ENCODE results near the gene CAND2.
A peak's percentile ranks its signal among the peaks of the same experiment; 100 is the strongest.

The CAND2 gene

DNA sequence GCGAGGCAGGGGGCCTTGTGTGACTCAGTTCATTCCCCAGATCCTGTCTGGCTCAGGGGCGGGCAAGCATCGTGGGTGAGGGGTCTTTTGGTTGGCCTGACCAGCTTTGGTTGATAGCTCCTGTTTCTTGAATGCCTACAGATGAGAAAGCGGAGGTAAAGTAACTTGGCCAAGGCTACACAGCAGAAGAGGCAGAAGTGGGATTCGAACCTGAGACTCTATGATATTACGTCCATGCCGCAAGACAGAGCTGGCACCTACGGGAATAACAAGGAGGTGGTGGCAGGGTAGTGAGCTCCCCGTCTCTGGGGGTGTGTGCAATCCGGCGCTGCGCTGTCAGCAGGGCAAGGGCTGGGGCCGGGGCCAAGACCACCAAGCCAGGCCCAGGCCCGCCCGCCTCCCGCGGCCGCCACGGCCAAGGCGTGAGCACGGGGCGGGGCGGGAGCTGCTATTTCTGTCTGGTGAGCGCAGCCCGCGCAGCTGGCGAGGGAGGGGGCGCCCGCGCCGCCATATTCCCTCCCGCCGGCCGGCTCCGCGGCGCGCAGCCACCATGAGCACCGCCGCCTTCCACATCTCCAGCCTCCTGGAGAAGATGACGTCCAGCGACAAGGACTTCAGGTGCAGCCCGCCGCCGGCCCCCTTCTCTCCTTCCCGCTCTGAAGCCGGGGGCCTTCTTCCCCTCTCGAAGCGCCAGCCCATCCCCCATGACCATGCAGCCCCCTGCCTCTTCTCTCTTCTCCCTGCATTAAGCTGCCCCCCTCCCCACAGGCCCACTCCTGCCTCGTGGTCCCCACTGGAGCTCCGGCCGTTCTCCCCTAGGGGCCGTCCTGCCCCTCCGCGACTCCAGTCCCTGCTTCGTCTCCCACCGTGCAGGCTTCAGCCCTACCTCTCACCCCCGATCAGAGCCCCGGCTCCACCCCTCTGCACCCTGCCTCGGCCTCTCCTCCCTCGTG lies at the start of gene CAND2:
CAND2 (plus strand) TSS at position 510 of the 953 bp plus-strand sequence; CDS start at position 551, 41 bp downstream.
- peak in 1 of 3 donors; percentile 15 for DNase-seq (ENCODE audit: low read depth in 3 of 3)

DNA sequence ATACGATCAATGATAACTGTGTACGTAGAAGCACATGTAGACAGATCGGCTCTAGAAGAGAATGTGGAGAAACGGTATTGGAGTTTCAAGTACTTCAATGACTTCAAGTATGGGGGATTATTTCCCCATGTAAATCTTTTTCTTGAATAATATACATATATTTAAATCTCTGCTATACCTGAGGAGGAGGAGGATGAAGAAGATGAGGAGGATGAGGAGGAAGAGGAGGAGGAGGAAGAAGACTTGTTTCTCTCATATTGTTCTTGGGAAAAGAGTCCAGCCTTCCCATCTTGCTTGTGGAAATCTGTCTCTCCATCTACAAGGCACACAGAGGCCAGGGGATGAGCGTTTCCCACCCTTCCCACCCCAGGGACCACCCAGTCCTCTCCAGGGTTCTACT lies 48.0 kb upstream of the CAND2 start:
- DNase-seq (ENCODE audit: low read depth in 3 of 3) = no peak

DNA sequence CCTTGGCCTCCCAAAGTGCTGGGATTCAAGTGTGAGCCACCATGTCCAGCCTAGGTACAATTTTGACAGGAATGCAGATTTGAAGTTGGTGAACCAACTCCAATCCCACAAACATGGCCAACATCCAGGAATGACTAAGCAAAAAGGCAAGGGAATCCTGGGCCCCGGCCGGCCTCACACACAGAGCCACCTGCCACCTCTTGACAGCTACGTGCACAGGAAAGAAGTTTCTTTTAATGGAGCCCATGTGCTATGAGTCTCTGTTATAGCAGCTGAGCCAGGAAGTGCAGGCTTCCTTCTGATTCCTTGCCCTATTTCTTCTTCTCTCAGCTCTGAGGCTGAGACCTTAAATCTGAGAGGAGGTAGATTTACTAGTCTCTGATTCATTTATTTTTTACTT lies 46.3 kb upstream of the CAND2 start:
- no peak for DNase-seq (ENCODE audit: low read depth in 3 of 3)

DNA sequence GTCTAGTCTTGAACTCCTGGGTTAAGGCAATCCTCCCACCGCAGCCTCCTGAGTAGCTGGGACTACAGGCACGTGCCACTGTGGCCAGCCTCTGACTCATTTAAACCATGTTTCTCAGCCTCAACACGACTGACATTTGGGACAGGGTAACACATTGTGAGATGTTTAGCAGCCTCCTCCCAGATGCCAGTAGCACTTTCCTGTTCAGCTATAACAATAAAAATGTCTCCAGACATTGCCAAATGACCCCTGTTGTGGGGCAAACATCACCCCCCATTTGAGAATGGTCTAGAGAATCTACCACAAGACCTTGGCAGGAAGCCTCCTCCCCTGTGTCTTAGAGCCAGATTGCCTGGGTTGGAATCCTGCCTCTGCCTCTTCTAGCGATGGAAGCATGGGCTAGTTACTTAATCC lies 45.8 kb upstream of the CAND2 start:
- DNase-seq (ENCODE audit: low read depth in 3 of 3) = peak in 2 of 3 donors; percentile 11 to 18

DNA sequence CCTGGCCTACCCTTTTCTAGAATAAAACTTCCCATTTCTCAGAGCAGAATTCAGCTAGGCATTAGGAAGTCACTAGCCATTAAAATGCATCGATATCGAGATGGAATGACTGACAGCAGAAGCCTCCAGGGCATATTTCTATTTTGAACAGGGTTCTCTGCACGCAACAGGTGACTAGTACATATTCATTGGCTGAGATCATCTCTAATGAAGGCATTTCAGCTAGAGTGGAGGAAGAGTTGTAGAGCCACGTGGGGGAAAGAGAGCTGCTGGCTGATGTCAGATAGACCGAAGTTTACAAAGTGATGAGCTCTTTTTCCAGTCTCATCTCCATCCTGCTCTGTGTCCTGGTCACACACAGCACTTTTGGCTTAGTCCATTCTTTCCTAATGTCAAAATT lies 44.9 kb upstream of the CAND2 start:
- DNase-seq (ENCODE audit: low read depth in 3 of 3) = no peak

DNA sequence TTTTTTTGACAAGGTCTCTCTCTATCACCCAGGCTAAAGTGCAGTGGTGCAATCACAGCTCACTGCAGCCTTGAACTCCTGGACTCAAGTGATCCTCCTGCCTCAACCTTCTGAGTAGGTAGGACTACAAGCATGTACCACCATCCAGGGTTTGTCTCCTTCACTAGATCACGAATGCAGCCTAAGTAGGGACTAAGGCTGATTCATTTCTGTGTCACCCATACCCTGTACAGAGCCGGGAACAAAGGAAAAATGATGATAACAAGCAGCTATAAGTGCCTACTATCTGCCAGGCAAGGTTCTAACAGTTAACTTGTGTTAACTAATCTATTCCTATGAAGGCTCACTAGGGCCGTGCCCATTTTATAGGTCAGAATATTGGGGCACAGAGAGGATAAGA lies 44.4 kb upstream of the CAND2 start:
- DNase-seq (ENCODE audit: low read depth in 3 of 3) = no peak

DNA sequence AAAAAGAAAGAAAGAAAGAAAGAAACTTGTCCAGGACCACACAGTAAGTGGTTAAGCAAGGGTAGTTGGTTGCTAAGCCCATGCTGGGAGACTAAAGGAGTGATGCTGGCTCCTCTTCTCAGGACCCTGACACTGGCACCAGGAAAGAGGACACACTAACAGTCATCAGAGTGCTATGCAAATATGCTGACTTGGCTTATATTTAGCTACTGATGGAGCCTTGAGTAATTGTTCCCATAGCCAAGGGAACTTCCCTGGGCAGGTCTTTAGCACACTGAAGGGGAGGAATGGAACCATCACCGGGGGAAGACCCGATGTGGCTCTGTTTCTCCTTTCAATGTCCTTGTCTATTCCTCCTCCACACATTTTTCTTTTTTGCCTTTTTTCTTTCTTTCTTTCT lies 43.7 kb upstream of the CAND2 start:
- DNase-seq (ENCODE audit: low read depth in 3 of 3) = no peak

DNA sequence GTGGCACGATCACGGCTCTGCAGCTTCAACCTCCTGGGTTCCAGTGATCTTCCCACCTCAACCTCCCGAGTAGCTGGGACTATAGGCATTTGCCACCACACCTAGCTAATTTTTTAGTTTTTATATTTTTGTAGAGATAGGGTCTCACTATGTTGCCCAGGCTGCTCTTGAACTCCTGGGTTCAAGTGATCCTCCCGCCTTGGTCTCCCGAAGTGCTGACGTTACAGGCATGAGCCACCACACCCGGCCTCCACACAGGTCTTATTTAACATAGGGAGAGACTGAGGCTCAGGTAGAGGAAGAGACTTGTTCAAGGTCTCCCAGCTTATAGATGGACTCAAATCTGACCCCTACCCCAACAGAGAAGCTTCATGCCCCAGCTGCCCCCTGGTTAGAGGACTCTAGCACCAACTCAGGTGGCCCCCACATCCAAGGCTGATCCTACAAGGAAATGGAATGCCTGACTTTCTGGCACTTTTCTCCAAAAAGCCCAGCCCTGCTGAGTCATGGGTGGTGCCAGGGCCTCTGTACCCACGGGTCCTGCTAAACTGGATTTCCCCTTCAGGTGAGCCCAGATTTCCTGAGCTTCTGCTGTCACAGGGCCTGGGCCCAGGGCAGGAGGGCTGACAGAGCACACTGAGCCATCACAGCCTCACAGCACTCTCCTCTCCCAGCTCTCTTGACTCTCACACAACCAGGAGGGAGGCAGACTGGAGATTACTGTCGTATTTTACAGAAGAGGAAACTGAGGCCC lies 43.0 kb upstream of the CAND2 start:
- DNase-seq (ENCODE audit: low read depth in 3 of 3) = no peak

DNA sequence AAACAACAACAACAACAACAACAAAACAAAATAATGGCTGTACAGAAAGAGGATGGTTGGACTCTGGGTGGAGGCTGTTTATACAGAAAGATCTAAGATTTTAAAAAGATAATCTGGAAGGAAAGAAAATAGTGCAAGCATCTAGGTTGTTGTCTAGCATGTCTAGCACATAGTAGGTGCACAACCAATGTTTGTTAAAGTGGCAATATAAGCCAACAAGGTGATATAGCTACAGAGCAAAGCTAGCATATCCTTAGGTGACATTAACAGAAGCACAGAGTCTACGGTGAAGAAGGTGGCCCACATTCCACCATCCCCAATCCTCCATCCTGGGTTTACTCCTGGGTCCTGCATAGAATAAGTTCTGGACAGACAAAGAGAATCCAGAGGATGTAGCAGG lies 42.2 kb upstream of the CAND2 start:
- no peak for DNase-seq (ENCODE audit: low read depth in 3 of 3)

DNA sequence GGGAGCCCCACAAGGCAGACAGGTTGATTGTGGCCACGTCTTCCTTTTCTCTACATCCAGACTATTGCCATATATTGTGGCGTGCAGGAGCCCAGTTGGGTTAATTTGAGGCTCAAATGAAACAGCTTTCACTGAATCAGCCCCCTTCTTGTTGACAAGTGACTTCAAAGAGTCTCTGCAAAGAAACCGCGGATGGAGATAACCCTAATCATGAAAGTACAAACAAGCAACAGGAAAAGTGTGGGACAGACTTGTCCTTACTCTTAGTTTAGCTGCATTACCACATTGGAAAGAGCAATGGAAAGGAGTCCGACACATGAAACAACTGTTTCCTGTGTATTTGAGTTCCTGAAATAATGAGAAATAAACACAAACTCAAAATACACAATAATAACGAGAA lies 40.7 kb upstream of the CAND2 start:
- DNase-seq (ENCODE audit: low read depth in 3 of 3) = no peak

DNA sequence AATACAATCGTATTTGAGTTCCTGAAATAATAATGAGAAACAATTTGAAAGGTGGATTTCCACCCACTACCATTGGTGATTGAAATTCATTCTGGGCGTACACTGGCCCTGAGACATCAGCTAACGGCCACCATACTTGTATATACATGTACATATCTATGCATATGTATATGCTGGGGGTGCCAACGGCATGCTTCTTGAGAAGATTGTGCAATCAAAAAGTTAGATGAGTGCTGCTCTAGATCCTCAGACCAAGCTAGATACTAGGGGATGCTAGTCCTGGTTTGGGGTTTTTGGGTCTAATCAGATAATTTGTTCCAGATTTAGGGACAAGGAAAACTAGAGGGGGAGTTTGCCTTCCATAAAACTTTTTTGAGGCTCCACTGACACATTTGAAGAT lies 40.3 kb upstream of the CAND2 start:
- DNase-seq (ENCODE audit: low read depth in 3 of 3) = no peak

DNA sequence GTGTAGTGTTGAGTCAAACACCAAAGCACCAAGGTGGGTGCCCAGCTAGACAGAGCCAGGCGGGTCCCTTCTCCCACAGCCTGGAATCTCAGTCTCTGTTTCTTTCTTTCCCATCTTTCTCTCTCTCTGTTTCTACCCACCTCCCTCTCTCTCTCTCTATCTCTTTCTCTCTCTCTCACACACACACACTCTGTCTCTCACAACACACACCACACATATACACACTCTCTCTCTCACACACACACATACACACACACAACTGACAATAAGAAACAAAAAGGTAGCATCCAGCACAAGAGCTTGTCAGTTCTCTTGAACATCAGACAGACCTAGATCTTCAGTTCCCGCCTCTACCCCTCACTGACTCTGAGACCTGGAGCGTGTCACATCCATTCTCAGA lies 39.8 kb upstream of the CAND2 start:
- no peak for DNase-seq (ENCODE audit: low read depth in 3 of 3)

DNA sequence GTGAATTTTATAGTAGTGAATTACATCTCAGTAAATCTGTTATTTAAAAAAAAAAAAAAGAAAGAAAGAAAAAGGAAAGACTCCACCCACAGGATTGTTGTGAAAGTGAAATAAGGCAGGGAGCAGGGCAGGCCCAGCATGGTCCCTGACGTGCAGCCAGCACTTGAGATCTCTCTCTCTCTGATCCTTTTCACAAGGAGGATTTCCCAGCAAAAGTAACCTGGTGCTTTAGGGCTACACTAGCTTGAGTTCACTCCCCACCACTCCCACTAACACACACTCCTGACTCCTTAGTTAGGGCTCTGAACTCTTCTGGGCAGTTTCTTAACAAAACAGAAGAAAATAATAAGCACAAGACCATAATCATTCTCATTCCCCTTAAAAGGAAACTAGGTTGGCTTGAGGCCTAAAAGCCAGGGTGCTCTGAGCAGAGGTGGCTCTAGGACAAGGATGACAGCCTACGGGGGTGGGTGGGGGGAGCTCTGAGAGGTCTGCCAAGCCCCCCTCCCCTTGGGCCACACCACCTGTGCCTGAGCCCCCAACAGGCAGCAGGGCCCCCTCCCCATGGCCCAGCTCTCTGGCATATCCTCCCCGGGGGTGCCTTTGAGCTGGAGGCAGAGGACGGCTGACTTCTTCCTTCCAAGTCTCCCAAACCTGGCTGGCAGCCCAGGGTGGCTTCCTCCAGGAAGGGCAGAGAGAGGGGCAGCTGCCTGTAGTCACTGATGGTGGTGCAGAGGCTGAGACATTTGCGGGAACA lies 38.3 kb upstream of the CAND2 start:
- no peak for DNase-seq (ENCODE audit: low read depth in 3 of 3)

DNA sequence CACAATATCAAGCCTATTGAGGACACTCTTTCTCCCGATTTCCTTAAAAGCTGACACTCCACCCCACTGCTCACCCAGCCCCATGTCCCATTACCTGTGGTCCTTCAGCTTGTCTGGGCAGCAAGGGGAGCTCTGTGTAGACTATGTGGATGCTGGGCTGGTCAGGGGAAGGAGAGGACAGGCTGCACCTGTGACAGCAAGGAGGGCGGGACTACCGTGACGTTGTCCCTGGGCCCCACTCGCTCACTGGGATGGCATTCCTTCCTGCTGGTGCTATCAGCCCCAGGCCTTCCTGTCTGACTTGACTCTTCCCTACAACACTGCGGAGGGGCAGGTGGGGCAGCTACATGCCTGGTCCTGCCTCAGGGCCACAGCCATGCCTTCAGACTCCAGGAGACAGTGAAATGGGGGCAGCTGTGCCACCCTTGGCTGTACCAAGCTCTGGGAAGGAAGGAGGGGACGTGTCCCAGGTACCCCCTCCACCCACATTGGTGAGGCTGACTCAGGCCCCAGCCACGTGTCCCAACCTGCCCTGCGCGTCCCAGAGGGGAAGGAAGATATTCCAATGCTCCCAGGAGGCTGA lies 37.3 kb upstream of the CAND2 start, which contains the start of gene TMEM40:
TMEM40 (minus strand) TSS at position 163 of the 583 bp plus-strand sequence. CDS start 9,427 bp downstream, outside the sequence.
- DNase-seq (ENCODE audit: low read depth in 3 of 3) = no peak

DNA sequence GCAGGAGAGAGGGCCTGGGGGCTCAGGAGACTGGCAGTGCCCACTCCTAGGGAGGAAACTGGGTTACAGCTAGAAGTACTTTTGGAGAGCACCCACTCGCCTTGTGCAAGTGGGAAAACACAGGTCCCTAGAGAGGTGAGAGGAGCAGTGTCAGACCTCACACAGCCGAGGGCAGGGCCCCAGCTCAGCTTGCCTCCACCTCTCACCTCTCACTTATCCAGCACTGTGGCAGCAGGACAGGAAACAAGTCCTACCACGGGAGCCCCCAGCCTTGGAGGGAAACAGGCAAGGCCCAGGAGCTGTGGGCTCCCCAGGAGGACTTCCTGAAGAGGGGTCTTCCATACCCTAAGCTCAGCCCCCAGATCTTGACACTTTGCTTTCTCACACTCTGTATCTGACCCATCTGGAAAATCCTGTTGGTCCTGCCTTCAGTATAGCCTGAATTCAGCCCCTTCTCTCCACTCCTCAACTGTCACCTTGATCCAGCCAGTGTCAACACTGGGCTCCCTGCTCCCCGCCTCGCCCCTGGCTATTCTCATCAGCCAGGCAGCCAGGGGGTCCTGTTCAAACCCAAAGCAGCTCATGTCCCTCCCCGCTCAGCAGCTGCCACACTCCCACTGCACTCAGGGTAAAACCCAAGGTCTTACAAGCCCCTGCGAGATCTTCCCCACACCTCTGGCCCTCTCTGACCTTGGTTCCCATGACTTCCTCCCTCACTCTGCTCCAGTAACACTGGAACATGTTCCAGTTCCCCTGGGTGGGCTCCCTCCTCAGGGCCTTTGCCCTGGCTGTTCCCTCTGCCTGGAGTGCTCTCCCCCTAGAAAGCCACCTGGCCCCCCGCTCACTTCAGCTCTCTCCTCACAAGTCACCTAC lies 36.6 kb upstream of the CAND2 start:
- DNase-seq (ENCODE audit: low read depth in 3 of 3) = no peak

DNA sequence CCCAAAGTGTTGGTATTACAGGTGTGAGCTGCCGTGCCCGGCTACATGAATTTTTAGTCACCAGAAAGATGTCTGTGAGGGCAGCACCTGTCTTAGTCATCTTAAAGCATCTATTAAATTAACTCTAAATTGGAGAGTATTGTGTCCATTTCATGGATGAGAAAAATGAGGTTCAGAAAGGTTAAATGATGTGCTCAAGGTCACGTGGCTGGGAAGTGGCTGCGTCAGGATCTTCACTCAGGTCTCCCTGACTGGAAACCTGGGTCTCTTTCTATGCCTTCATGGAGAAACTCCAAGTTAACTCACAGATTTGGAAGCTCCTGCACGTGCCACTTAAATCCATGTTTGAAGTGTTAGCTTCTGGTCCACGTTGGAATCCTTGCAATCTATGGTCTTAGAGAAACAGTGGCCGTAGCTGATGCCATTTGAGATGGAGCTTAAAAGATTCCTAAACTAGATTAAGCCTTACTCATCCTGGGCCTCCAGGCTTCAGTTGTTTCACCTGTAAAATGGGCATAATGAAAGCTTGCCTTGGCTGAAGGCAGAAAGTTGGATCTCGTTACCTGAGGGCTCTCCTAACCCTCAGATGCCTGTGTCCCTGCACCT lies 32.2 kb upstream of the CAND2 start:
- DNase-seq (ENCODE audit: low read depth in 3 of 3) = no peak

DNA sequence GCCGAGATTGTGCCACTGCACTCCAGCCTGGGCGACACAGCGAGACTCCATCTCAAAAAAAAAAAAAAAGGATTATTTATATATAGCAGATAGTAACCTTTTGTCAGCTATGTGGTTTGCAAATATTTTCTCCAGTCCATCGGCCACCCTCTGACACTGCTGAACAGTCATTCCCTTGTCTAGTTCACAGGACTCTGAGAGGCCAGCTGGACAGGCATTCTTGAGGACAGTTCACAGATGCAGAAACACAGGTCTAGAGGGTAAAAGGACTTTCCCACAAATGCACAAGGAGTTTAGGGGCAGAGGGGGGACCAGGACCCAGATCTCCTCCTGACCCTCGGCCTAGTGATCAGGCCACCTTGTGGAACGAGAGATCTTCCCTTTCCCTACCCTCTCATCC lies 29.9 kb upstream of the CAND2 start:
- no peak for DNase-seq (ENCODE audit: low read depth in 3 of 3)

DNA sequence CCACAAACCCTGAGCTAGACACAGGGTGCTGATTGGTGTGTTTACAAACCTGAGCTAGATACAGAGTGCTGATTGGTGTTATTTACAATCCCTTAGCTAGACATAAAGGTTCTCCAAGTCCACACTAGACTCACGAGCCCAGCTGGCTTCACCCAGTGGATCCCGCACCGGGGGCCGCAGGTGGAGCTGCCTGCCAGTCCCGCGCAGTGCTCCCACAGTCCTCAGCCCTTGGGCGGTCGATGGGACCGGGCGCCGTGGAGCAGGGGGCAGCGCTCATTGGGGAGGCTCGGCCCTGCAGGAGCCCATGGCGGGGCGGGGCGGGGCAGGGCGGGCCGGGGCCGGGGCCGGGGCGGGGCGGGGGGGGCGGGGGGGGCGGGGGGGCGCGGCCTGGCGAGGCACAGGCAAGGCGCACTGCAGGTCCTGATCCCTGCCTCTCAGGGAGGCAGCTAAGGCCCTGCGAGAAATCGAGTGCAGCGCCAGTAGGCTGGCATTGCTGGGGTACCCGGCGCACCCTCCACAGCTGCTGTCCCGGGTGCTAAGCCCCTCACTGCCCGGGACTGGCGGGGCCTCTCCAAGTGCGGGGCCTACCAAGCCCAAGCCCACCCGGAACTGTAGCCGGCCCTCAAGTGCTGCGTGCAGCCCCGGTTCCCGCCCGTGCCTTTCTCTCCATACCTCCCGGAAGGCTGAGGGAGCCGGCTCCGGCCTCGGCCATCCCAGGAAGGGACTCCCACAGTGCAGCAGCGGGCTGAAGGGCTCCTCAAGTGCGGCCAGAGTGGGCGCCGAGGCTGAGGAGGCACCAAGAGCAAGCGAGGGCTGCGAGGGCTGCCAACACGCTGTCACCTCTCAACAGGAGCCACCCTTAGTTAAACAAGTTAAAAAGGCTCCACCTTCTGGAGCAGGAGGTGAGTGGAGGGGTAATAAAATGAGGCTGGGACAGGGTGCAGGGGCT lies 27.6 kb upstream of the CAND2 start:
- no peak for DNase-seq (ENCODE audit: low read depth in 3 of 3)

DNA sequence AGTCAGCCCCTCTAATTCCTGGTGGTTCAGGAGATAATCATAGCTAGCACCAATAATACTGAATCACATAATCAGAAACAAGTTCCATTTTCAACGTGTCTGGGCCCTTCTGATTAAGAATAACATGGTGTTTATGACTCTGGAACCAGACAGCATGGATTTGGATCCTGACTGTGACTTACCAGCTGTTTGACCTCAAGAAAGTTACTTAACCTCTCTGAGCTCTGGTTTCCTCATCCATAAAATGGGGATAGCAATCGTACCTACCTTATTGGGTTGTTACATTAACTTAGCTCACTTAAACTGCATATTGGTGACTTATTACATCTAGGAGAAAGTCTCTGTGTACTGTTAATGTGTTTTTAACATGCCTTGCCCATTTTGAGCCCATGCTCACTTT lies 26.7 kb upstream of the CAND2 start:
- no peak for DNase-seq (ENCODE audit: low read depth in 3 of 3)
